Measurements from ENCODE around the gene KRT2. TPM values are rescaled to one million over a fixed set of nuclear protein-coding genes. Genes with fewer than 3 reads are reported as not detected.

KRT2 gene
- polyA plus RNA-seq, 6 donors from 2014 or later = not detected

DNA sequence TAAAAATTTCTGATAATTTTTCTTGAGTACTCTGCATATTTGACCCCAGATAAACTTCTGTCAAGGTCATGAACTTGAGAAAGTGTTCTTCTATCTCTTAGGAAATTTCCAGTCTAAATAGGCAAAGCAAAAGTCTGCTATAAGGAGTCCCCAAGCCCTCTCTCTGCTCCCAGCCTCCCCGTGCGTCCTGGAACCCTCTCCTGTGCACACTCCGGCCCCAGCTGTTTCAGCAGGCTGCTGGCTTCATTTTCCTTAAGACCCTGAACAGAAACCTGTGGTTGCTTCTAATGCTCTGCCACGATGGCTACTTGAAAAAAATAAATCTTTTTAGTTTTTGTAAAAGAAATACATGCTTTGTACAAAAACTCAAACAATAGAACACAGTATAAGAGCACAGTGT is 14.7 kb downstream of the KRT2 start:
- no peak overlapping the region for H3K4me3 Mint-ChIP-seq
- ATAC-seq (ENCODE audit: low read depth in 2 of 2) (no peak), DNase-seq (no peak)
- H3K36me3 Mint-ChIP-seq = no peaks in the 10 kb centered on the region
- H3K27me3 Mint-ChIP-seq = peaks cover 0 to 19% (median 19%) of the 10 kb centered on the region in 3 donors
- H3K4me1 Mint-ChIP-seq = no peaks in the 10 kb centered on the region
- H3K9me3 Mint-ChIP-seq = no peaks in the 10 kb centered on the region
- H3K27ac Mint-ChIP-seq = no peak overlapping the region

DNA sequence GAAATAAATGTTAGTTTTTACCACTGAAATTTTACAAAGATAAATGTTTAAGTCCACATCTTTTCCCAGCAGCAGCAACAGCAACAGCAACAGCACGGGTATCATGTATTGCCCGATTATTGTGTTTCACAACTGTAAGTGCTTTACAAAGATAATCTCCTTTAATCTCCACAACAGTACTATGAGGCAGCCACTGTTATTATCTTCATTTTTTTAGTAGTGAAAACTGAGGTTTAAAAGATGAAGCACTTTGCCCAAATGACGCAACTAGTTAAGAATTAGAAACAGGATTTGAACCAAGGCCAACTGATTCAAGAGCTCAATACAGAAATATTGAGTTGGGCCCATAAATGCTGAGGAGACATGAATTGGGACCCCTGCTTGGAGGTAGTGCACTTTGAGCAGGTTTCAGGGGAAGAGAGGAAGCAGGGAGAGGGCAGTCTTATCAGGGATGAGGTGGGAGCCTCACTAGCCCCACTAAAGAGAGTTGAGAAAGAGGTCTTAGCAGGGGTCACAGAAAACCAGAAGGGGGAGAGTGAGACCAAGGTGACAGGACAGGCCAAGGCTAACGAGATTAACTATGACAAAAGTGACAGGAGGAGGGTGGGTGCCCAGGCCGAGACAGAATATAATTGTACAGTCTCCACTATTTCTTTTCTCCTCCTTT is 15.3 kb downstream of the KRT2 start:
- no peak for DNase-seq
- H3K27ac Mint-ChIP-seq = no peak overlapping the region
- no peak for ATAC-seq (ENCODE audit: low read depth in 2 of 2)
- no peaks in the 10 kb centered on the region for H3K36me3 Mint-ChIP-seq
- H3K9me3 Mint-ChIP-seq = no peaks in the 10 kb centered on the region
- H3K27me3 Mint-ChIP-seq = peaks cover 0 to 13% (median 13%) of the 10 kb centered on the region in 3 donors
- no peaks in the 10 kb centered on the region for H3K4me1 Mint-ChIP-seq
- no peak overlapping the region for H3K4me3 Mint-ChIP-seq

- H3K4me3 Mint-ChIP-seq = no peak overlapping the region
- H3K27ac Mint-ChIP-seq = peak overlapping the region in 1 of 6 donors; percentile 25
- ATAC-seq (ENCODE audit: low read depth in 2 of 2) (no peak), DNase-seq (no peak)
- H3K27me3 Mint-ChIP-seq = peaks cover 0 to 10% (median 10%) of the 10 kb centered on the region in 3 donors
- H3K4me1 Mint-ChIP-seq = no peaks in the 10 kb centered on the region
- no peaks in the 10 kb centered on the region for H3K36me3 Mint-ChIP-seq
- H3K9me3 Mint-ChIP-seq = no peaks in the 10 kb centered on the region
These were observed 15.8 kb downstream of the KRT2 start for GRCh38 chr12:52636189-52636588.

- no peaks in the 10 kb centered on the region for H3K4me1 Mint-ChIP-seq
- no peak for ATAC-seq (ENCODE audit: low read depth in 2 of 2)
- no peaks in the 10 kb centered on the region for H3K36me3 Mint-ChIP-seq
- no peak overlapping the region for H3K4me3 Mint-ChIP-seq
- peaks cover 0 to 26% (median 19%) of the 10 kb centered on the region in 3 donors for H3K27me3 Mint-ChIP-seq
- no peaks in the 10 kb centered on the region for H3K9me3 Mint-ChIP-seq
- no peak for DNase-seq
- H3K27ac Mint-ChIP-seq = no peak overlapping the region
These were observed 17.6 kb downstream of the KRT2 start for GRCh38 chr12:52634266-52635056.

DNA sequence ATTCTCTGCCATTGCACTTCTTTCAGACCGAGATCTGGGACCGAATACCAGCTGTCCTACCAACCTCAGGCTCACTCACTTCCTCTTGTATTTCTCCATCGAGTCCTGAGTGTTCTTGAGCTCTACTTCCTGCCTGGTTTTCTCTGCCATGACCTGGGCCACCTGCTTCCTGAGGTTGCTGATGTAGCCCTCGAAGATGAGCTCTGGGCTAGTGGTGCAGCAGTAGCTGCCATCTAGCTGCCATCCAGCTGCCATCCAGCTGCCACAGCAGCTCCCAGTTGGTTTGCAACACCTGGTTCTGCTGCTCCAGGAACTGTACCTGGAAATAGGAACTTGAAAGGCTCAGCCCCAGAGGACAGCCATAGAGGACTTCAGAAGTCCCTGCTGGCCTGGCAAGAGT is 18.6 kb downstream of the KRT2 start:
- no peaks in the 10 kb centered on the region for H3K36me3 Mint-ChIP-seq
- H3K27me3 Mint-ChIP-seq = peaks cover 1 to 34% (median 17%) of the 10 kb centered on the region in 3 donors
- no peaks in the 10 kb centered on the region for H3K9me3 Mint-ChIP-seq
- DNase-seq (no peak), ATAC-seq (ENCODE audit: low read depth in 2 of 2) (no peak)
- H3K27ac Mint-ChIP-seq = no peak overlapping the region
- H3K4me1 Mint-ChIP-seq = no peaks in the 10 kb centered on the region
- H3K4me3 Mint-ChIP-seq = no peak overlapping the region

GRCh38 chr12:52632656-52633055 is 19.4 kb downstream of the KRT2 start:
- Mint-ChIP-seq H3K36me3 (no peaks in the 10 kb centered on the region), H3K27ac (no peak overlapping the region), H3K27me3 (peaks cover 4 to 41% (median 17%) of the 10 kb centered on the region in 3 donors), H3K9me3 (no peaks in the 10 kb centered on the region), H3K4me1 (no peaks in the 10 kb centered on the region), H3K4me3 (no peak overlapping the region)
- DNase-seq = no peak
- no peak for ATAC-seq (ENCODE audit: low read depth in 2 of 2)

DNA sequence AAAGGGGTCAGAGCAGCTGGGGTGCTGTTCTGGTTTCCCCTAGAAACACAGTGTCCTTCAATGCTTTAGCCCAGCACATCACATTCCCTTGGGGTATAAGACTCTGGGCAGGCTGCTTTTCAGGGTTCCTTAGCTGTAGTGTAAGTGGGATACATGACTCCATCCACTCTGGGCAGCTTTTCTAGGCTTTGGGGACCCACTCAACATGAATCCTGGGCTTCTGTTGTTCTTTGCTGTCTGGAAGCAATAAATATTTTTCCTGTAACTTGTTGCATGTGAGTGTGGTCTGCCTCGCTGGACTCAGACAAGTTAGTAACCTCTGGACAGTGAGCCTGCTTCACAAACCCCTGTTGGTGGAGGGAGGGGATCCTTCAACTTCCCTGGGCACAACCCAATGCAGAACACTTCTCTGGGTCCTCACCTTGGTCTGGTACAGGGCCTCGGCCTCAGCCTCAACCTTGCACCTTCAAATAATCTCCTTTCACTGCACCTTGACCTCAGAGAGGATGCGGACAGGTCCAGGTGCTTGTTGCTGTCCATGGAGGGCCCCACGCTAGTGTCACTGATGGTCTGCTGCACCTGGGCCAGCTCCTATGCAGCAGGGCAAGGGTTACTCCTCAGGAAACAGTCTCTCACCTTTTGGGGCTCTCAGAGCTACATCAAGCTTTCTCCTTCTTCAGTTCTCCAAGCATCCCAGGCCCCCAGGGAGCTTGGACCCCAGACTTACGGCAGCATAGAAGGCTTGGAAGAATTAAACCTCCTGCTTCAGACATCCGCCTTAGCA is 20.1 kb downstream of the KRT2 start:
- Mint-ChIP-seq H3K9me3 (no peaks in the 10 kb centered on the region), H3K27ac (no peak overlapping the region), H3K4me3 (no peak overlapping the region), H3K27me3 (peaks cover 4 to 45% (median 15%) of the 10 kb centered on the region in 3 donors), H3K4me1 (no peaks in the 10 kb centered on the region), H3K36me3 (no peaks in the 10 kb centered on the region)
- no peak for DNase-seq
- no peak for ATAC-seq (ENCODE audit: low read depth in 2 of 2)

DNA sequence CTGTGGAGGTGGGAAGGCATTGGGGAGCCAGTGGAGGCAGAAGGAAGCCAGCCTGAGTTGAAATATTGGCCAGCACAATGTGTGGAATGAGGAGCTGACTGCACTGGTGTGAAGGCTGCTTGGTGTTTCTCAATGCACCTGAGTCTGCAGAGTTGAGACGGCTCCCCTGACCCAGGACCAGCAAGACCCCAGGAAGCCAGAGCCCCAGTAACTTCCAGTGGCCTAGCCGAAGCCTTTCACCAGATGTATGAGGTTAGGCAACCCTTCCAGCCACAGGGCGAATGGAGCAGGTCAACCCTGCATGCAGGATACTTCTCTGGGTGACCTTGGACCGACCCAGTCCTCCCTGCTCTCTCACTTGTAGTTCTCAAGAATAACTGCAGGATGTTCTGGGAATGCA is 20.7 kb downstream of the KRT2 start:
- Mint-ChIP-seq H3K27me3 (peaks cover 4 to 42% (median 12%) of the 10 kb centered on the region in 3 donors), H3K9me3 (no peaks in the 10 kb centered on the region), H3K4me3 (no peak overlapping the region), H3K36me3 (no peaks in the 10 kb centered on the region), H3K4me1 (no peaks in the 10 kb centered on the region), H3K27ac (no peak overlapping the region)
- no peak for DNase-seq
- ATAC-seq (ENCODE audit: low read depth in 2 of 2) = no peak

GRCh38 chr12:52630599-52631200 is 21.3 kb downstream of the KRT2 start:
- DNase-seq = no peak
- Mint-ChIP-seq H3K27ac (peak overlapping the region in 1 of 6 donors; percentile 31), H3K36me3 (no peaks in the 10 kb centered on the region), H3K4me1 (no peaks in the 10 kb centered on the region), H3K4me3 (no peak overlapping the region), H3K27me3 (peaks cover 4 to 42% (median 12%) of the 10 kb centered on the region in 3 donors), H3K9me3 (no peaks in the 10 kb centered on the region)
- no peak for ATAC-seq (ENCODE audit: low read depth in 2 of 2)

DNA sequence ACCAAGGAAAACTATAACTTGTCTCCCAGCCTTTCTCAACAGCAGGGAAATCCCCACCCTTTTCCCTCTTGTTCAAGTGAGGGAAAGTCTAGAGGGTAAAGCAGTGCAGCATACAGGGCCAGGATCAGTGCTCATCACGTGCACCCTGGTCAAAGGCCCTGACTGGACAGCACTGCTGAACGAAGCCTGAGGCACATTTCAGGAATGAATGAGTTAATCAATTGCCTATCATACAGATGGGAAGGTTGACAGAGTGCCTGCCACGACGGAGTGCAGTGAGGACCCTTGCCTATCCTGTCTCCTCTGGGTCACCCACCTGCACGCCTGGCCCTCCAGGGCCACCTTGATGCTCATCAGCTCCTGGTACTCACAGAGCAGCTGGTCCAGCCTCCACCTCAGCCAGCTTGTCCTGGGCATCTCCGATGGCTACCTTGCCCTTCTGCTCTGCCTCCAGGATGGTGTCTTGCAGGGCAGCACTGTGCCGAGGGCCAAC is 22.0 kb downstream of the KRT2 start:
- peaks cover 4 to 42% (median 12%) of the 10 kb centered on the region in 3 donors for H3K27me3 Mint-ChIP-seq
- no peaks in the 10 kb centered on the region for H3K4me1 Mint-ChIP-seq
- DNase-seq (no peak), ATAC-seq (ENCODE audit: low read depth in 2 of 2) (no peak)
- no peaks in the 10 kb centered on the region for H3K36me3 Mint-ChIP-seq
- no peaks in the 10 kb centered on the region for H3K9me3 Mint-ChIP-seq
- H3K4me3 Mint-ChIP-seq = no peak overlapping the region
- no peak overlapping the region for H3K27ac Mint-ChIP-seq

DNA sequence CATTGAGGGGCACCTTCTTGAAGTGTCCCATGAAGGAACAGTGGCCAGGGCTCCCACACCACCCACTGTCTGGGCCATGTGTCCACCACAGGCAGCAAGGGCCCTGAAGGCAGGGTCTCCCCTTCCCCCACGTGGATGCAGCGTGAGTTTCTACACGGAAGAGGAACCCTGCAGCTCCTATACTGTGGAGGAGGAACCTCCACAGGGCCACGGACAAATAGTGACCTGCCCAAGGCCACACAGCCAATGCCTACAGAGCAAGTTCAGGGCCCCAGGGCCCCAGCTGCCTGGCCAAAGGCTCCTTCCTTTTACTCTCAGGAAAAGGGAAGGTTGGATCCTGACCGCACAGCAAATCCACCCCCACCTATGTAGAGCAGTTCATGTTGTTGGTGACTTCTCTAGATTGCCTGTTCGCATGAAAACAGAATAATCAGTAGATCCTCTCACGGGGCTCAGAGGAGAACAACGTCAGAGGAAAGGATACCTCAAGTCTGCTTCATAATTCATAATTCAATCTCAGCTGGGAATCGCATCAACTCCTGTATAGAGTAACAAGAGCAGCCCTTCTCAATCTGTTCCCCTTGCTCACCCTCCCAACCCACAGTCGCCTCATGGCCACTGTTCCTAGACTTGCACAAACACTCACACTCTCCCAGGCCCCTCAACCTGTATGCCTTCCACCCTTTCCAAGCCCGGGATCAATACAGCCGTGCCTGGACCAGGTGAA is 22.6 kb downstream of the KRT2 start:
- DNase-seq = no peak
- peaks cover 4 to 42% (median 12%) of the 10 kb centered on the region in 3 donors for H3K27me3 Mint-ChIP-seq
- no peaks in the 10 kb centered on the region for H3K36me3 Mint-ChIP-seq
- H3K4me1 Mint-ChIP-seq = no peaks in the 10 kb centered on the region
- no peak overlapping the region for H3K27ac Mint-ChIP-seq
- ATAC-seq (ENCODE audit: low read depth in 2 of 2) = no peak
- peaks cover 0 to 2% (median 0%) of the 10 kb centered on the region in 7 donors for H3K9me3 Mint-ChIP-seq
- no peak overlapping the region for H3K4me3 Mint-ChIP-seq

- no peak overlapping the region for H3K27ac Mint-ChIP-seq
- H3K4me3 Mint-ChIP-seq = no peak overlapping the region
- H3K9me3 Mint-ChIP-seq = peaks cover 0 to 8% (median 0%) of the 10 kb centered on the region in 7 donors
- ATAC-seq (ENCODE audit: low read depth in 2 of 2) (no peak), DNase-seq (no peak)
- no peaks in the 10 kb centered on the region for H3K4me1 Mint-ChIP-seq
- no peaks in the 10 kb centered on the region for H3K36me3 Mint-ChIP-seq
- peaks cover 4 to 42% (median 12%) of the 10 kb centered on the region in 3 donors for H3K27me3 Mint-ChIP-seq
These were observed 23.2 kb downstream of the KRT2 start for GRCh38 chr12:52628841-52629240.

Measured in naive B cell (primary cell).